Measurements from ENCODE around the gene TAOK2.

The TAOK2 gene

DNA sequence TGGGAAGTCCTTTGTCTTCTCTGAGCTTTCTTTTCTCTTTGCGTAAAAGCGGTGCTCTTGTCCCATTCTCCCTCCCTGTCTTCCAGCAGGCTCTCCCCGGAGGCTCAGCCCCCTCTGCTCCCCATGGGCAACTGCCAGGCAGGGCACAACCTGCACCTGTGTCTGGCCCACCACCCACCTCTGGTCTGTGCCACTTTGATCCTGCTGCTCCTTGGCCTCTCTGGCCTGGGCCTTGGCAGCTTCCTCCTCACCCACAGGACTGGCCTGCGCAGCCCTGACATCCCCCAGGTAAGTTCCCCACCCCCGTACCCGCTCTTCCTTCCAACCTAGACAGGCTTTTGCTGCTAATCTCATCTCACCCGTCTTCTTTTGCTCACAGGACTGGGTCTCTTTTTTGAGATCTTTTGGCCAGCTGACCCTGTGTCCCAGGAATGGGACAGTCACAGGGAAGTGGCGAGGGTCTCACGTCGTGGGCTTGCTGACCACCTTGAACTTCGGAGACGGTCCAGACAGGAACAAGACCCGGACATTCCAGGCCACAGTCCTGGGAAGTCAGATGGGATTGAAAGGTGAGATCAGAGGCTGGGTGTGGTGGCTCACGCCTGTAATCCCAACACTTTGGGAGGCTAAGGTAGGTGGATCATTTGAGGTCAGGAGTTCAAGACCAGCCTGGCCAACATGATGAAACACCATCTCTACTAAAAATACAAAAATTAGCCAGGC, 10.5 kb upstream of the TAOK2 start:
- DNase-seq (ENCODE audit: low read depth in 2 of 2), result no peak

- DNase-seq (ENCODE audit: low read depth in 2 of 2), result no peak
Measured at GRCh38 chr16:29968205-29968604, 5.5 kb upstream of the TAOK2 start.

DNA sequence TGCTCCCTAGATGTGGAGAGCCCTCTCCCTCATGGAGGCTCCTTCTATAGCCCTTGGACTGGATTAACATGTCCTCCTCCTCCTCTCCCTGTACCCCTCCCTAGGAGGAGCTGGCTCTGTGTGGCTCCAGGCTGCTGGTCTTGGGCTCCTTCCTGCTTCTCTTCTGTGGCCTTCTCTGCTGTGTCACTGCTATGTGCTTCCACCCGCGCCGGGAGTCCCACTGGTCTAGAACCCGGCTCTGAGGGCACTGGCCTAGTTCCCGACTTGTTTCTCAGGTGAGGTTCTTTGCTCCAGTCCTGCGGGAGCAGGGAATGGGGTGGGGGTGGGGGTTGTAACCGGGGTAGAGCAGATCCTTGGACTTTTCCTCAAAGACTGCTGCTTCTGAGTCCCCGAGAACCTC, 2.4 kb upstream of the TAOK2 start:
- DNase-seq (ENCODE audit: low read depth in 2 of 2), result no peak

DNA sequence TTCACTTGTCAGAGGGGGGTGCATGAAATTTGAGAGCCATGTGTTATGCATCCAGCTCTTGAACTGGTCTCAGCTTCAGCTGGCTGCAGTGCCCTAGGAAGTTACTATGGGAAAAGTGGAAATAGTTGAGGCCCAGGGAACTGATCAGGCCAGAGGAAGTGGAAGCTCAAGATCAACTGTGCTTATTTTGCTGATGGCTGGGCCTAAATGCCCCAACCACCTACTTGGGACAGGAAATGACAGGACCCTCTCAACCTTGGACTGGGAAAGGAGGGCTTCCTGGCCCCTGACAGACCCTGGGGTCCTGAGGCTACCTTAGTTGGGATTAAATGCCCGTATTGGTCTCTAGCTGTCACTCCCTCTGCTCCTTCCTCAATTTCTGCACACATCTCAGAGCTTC, 1.2 kb upstream of the TAOK2 start:
- DNase-seq (ENCODE audit: low read depth in 2 of 2), result no peak

GRCh38 chr16:29972992-29973383, 680 bp upstream of the TAOK2 start:
- no peak for DNase-seq (ENCODE audit: low read depth in 2 of 2)

- no peak for DNase-seq (ENCODE audit: low read depth in 2 of 2)
Measured at GRCh38 chr16:29974291-29975133, 844 bp downstream of the TAOK2 start.

DNA sequence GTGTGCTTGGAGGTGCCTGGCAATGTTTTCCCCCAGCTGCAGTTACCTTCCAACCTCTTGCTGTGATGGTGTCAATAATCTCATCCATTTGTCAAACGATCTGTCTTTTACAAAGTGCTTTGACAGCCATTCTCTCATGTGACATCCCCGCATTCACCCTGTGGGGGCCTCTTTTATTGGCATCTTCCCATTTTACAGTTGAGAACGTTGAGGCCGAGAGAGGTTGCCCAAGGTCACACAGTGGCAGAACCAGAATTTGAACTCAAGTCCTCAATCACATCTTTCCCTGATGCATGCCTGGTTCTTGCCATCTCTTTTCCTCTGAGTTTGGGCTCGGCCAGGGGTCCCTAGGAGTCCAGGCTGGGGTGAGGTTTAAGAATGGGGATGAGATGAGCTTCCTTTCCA, 1.5 kb downstream of the TAOK2 start:
- DNase-seq (ENCODE audit: low read depth in 2 of 2), result no peak

GRCh38 chr16:29975811-29976511, 2.3 kb downstream of the TAOK2 start:
- no peak for DNase-seq (ENCODE audit: low read depth in 2 of 2)

GRCh38 chr16:29977063-29977825, 3.6 kb downstream of the TAOK2 start:
- DNase-seq (ENCODE audit: low read depth in 2 of 2), result no peak

DNA sequence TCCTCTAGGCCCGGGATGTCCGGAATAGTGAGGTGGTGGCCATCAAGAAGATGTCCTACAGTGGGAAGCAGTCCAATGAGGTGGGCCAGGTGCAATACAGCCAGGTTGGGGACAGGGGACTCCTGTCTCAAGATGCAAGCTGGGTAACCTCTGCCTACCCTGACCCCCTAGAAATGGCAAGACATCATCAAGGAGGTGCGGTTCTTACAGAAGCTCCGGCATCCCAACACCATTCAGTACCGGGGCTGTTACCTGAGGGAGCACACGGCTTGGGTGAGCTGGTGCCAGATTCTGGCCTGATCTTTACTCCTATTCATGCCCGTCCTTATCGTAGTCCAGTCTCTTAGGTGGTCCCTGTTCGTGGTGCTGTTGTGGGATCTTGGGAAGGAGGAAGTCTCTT, 4.4 kb downstream of the TAOK2 start:
- DNase-seq (ENCODE audit: low read depth in 2 of 2), result no peak

DNA sequence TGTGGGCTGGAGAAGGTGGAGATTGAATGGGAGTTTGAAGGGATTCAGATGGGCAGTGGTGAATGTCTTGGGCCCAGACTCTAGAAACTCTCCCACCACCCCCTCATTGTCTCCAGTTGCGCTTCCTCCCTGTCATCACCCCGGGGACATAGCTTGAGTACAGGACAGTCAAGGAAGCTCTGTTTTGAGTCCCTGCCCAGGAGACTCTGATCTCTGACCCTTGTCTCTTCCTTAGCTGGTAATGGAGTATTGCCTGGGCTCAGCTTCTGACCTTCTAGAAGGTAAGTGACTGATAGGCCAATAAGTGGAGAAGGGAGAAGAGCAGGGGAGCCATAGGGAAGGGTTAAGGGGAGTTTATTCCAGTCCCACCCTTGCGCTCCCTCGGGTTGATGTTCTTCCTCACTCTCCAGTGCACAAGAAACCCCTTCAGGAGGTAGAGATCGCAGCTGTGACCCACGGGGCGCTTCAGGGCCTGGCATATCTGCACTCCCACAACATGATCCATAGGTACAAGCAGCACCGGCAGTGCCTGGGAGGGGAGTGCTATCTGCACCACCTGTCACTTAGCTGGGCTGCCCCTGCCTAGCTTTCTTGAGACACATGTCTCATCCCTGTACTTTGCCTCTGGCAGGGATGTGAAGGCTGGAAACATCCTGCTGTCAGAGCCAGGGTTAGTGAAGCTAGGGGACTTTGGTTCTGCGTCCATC, 5.0 kb downstream of the TAOK2 start:
- DNase-seq (ENCODE audit: low read depth in 2 of 2), result no peak

DNA sequence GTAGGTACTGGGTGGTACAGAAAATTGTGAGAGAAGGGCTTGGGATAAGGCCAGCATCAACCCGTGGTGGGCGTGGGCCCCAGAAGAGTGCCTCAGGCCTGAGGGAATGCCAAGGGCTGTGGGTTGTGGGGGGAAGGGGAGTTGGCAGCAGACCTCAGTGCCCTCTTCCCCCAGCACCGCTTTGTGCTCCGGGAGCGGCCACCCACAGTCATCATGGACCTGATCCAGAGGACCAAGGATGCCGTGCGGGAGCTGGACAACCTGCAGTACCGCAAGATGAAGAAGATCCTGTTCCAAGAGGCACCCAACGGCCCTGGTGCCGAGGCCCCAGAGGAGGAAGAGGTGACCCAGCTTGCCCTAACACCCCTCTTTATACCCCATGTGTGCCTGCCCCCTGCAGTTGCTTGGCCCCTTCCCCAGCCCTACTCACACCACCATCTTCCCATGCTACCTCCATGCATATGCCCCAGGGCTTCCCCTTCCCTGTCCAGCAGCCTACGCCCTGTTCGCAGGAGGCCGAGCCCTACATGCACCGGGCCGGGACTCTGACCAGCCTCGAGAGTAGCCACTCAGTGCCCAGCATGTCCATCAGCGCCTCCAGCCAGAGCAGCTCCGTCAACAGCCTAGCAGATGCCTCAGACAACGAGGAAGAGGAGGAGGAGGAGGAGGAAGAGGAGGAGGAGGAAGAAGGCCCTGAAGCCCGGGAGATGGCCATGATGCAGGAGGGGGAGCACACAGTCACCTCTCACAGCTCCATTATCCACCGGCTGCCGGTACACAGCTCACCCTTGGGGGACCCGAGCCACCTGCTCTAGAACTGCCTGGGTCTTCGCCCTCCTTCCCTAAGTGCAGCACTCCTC, 9.1 kb downstream of the TAOK2 start:
- no peak for DNase-seq (ENCODE audit: low read depth in 2 of 2)

GRCh38 chr16:29983420-29984136, 9.9 kb downstream of the TAOK2 start:
- DNase-seq (ENCODE audit: low read depth in 2 of 2), result no peak

DNA sequence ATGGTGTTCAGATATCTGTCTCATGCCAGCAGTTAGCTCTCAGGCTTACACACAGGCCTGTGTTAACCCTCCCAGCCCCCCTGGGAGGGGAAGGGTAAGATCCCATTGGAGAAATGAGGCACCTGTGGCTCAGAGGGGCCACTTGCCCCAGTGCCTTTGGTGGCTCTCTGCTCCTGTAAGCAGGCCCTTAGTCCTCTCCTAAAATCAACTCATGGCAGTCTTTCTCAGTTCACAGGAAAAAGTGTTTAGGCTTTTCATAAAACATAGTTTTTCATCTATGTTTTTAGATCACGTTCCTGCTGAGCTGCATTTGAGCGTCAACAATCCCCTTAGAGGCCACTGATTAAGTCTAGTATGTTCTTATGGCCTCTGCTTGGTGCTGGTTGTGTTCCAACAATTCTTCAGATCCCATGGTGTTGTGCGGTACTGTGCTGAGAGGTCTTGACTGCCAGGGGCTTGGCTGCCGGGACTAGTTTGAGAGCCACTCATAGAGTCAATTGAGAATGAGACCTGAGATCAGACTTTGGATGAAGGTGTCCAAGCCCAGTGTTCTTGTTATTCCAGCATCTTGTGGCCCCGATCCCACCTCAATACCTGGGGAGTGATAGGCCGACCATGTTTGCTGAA, 10.6 kb downstream of the TAOK2 start:
- no peak for DNase-seq (ENCODE audit: low read depth in 2 of 2)

DNA sequence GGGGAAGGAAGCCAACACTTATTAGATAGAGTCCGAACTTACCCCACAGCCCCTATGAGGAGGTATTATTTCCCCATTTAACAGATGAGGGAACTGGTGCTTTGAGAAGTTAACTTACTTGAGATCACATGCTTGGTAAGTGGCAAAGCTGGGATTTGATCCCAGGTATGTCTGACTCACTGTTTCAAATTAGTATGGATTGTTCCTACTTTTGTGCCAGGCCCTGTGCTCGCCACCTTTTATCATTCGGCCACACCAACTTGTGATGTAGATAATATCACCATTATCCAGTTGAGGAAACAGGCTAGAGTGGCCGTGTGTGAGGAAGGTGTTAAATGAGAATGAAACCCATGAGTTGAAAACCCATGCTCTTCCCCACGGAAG, 11.1 kb downstream of the TAOK2 start:
- DNase-seq (ENCODE audit: low read depth in 2 of 2), result no peak

GRCh38 chr16:29985271-29985811, 11.7 kb downstream of the TAOK2 start:
- DNase-seq (ENCODE audit: low read depth in 2 of 2), result no peak

DNA sequence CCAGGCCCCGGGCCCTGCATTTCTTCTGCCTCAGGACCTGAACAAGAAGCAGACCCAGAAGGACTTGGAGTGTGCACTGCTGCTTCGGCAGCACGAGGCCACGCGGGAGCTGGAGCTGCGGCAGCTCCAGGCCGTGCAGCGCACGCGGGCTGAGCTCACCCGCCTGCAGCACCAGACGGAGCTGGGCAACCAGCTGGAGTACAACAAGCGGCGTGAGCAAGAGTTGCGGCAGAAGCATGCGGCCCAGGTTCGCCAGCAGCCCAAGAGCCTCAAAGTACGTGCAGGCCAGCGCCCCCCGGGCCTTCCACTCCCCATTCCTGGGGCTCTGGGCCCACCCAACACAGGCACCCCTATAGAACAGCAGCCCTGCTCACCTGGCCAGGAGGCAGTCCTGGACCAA, 12.6 kb downstream of the TAOK2 start:
- DNase-seq (ENCODE audit: low read depth in 2 of 2), result no peak

DNA sequence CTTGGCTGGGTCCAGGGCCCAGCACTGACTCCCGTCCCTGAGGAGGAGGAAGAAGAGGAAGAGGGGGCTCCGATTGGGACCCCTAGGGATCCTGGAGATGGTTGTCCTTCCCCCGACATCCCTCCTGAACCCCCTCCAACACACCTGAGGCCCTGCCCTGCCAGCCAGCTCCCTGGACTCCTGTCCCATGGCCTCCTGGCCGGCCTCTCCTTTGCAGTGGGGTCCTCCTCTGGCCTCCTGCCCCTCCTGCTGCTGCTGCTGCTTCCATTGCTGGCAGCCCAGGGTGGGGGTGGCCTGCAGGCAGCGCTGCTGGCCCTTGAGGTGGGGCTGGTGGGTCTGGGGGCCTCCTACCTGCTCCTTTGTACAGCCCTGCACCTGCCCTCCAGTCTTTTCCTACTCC, 13.3 kb downstream of the TAOK2 start:
- no peak for DNase-seq (ENCODE audit: low read depth in 2 of 2)
